NCI-H446 treated with DMSO at 0.1 percent for 48 hours (cell line): Measurements from ENCODE around the gene ECT2L.
"Not testable (repeated sequence)": the region's sequence is repeated elsewhere in the genome, so short reads cannot be mapped to it uniquely, and the experiment has no call there.

Source experiments
- DNase-seq: peaks from one replicate; lab custom pipeline; 2025; lab: John Stamatoyannopoulos, UW

ECT2L gene

DNA sequence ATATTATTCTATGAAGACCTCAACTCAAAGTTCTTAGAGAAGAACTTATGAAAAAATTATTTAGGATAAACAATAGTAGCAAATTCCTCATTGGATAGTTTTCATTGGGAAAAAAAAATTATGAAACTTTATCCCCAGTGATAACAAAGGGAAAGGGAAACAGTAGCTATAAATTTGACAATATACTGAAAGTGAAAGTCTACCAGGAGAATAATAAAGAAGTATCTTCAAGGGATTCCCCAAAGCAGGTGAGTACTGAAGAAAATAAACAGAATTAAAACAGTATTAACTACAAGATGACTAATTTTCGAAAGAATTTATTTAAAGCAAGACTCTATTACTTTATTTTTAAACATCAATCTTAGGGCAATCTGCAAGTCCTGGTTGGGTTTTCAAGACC lies 135.8 kb downstream of the ECT2L start:
- DNase-seq, result no peak

DNA sequence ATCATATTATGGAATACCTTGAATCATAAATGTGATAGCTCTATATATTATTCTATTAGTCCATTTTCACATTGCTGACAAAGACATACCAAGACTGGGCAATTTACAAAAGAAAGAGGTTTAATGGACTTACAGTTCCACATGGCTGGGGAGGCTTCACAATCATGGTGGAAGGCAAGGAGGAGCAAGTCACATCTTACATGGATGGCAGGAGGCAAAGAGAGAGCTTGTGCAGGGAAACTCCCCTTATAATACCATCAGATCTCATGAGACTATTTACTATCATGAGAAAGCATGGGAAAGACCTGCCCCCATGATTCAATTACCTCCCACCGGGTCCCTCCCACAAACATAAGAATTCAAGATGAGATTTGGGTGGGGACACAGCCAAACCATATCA lies 141.0 kb downstream of the ECT2L start:
- not testable (repeated sequence) for DNase-seq

DNA sequence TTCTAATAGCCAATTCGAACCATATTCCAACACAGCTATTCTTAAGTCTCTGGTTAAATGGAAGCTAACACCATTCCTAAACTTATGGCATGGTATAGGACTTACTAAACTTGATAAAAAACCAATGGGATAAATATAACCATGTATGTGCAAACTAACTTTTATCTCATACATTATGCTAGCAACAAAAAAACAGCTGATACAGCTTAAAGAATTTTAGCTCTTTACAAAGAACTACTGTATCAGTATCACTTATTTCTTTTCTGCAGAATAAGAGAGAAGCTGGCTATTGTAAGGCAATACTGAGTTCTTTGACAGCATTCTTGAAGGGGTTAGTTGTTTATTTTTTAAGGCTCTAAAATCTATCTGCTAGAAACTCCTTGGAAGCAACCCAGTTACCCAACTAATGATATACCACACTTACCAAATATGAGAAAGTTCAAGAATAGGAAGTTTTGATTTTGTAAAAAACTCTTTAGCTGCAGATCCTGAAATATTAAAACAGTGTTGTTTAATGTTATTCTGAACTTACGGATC lies 147.3 kb downstream of the ECT2L start:
- no peak for DNase-seq

DNA sequence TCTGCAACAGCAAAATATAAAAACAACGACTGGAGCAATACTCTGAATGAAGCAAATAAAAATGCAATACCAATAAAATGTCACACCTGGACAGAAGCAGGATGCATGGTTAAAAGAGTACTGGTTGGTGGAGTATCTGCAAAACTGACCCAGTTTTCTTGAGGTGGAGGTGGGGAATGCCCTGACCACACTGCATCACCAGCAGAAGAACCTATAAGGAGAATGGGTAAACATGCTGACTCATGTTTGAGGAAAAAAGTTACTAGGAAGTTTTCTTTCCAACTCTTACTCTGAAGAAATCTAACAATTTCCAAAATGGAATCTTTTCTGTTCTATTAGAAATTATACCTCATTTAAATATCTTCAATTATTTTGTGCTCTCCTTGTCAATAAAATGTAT lies 148.5 kb downstream of the ECT2L start:
- no peak for DNase-seq

DNA sequence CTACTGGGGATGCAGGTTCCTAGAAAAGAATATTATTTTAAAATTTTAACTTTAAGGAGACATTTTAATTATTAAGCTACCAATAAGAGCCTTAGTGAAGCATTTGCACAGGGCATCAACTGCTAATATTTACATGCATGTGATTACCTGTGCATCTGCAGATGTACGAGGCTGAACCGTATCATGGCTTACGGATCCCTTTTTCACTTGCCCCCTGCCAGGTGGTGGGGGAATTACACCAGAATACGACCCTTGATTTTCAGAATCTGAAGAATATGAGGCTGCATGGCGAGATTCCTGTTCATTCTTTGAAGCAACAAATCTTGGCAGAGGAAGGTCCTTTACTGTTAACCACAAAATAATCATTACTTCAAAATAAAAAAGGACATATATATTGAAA lies 149.5 kb downstream of the ECT2L start:
- DNase-seq, result no peak

DNA sequence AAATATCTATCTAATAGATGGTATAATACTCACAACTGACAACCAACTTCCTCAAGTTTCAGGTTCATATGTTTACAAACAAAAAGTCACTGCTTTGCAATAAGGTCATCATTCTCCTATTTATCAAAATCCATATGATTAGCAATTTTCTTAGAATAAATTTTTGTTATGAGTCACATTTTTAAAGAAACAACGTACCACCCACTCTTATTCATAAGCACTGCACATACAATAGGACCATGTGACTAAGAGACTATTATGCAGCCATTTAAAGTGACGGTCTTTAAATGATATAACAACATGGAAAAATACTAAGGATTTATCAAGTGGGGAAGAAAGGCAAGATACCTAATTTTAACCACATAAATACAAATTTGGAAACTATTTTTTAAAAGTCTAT lies 152.1 kb downstream of the ECT2L start:
- no peak for DNase-seq

DNA sequence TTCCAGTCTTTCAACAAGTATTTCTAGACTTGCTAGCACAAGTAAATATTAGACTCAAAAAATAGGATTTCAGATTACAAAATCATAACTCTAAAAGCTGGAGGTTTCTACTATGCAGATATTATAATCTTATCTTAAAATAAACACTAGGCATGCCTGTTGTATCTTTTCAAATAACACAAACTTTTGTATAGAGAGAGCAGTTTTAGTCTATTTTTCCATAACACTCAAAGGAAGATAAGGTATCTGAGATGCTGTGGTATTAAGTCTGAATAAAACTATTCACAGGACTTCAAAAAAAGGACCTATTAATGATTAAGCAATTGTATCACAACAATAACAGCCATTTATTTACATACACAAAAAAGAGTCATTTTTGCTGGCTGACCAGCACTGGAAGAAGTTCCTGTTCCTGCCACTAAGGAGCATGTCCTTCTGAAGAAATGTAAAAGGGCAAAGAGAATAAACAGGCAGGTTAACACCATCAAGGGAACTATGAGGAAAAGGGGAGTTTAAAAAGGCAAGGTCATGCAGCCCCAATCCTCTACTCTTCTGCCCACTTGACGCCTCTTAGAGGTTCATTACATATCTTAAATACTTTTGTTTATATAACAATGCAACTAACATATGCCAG lies 152.8 kb downstream of the ECT2L start:
- DNase-seq, result no peak

DNA sequence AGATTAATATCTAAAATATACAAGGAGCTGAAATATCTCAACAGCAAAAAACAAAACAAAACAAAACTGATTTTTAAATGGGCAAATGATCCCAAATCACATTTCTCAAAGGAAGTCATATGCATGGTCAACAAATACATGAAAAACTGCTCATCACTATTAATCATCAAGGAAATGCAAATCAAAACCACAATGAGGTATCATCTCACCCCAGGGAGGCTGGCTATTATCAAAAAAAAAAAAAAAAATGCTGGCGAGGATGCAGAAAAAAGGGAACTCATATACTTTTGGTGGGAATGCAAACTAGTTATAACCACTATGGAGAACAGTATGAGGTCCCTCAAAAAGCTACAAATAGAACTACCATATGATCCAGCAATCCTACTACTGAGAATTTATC lies 157.6 kb downstream of the ECT2L start:
- no peak for DNase-seq
